ENCODE measurements around the gene NFIA.

Gene NFIA

DNA sequence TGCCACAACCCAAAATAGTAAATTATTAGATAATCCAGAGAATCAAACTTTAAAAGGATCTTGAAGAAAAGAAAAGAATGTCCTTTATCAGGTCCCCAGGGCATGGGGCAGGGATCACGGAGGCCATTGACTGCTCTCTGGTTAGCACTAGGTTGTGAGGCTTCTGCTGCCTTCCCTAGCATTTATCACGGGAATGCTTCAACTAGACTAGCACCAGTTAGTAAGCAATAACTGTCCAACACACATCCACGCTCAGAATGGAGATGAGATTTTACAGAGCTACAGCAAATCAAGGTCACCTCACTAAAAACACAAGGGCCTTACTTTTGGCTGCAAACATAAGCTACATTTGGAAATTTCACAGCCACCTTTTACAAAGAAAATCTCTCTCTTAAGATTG lies 304.0 kb downstream of the NFIA start:
- no peak for DNase-seq

DNA sequence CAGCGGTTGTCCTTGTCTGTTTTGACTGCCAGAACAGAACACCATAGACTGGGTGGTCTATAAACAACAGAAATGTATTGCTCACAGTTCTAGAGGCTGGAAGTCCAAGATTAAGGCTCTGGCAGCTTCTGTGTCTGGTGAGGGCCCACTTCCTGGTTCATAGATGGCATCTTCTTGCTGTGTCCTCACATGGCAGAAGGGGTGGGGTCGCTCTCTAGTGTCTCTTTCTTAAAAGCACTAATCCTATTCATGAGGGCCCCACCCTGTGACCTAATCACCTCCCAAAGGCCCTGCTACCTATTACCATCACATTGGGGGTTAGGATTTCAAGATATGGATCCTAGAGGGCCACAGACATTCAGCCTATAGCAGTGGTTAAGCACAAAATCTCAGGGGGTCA lies 304.4 kb downstream of the NFIA start:
- DNase-seq, result no peak

GRCh38 chr1:61387829-61388228 lies 305.5 kb downstream of the NFIA start:
- no peak for DNase-seq

- no peak for DNase-seq
These were observed 306.2 kb downstream of the NFIA start for GRCh38 chr1:61388566-61388965.

GRCh38 chr1:61389194-61389925 lies 307.0 kb downstream of the NFIA start:
- DNase-seq, result no peak

GRCh38 chr1:61389926-61390845 lies 307.8 kb downstream of the NFIA start:
- no peak for DNase-seq

DNA sequence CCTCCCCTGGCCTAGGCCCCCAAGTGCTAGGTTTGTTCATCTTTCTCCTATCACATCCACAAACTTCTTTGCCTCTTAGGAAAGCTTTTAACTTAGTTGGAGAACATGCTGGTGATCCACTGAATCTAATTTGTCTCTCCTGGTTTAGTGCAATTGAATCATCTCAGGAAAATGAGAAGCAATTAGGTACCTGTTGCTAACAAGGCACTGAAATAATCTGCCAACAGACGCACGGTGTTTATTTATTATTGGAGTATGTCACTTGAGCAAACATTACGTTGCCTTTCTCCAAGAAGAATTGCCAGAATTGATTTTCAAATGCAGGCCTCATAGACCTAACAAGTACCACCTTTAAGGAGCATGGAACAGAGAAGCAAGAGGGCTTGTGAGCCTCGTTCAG lies 309.4 kb downstream of the NFIA start:
- no peak for DNase-seq

DNA sequence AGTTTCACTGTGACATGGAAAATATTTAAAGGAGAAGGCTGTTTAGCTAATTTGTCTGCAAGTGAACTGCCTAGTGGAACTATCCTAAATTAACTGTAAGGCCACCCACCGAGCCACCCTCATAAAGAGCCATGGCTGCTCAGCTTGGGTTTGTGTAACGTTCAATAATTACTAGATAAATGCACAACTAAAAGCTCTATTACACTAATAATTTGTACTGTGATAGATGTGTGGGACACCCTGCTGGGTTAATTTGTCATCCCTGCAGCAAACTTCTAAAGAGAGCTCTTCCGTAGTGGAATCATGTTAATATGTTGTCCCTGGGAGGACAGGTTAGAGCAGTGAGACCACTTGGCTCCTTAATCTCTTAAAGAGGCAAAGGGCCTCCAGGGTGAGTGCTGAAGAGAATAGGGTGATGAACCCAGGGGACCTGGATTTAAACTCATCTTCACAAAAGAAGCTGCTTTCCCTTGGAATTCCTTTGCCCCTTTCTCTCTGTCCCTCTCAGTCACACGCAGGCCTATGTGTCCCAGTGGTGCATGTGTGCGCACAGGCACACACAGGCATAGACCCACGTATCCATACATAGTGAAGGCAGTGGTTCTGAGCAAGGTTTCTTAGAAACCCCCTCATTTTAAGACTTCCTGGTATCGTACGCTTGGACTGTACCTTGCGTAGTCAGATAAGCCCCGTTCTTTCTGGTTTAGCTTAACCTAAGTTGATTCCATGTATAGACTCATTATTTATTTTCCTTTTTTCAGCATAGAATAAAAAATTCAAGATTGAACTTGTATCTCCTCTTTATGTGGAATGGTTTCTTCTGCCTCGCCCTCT lies 310.3 kb downstream of the NFIA start:
- DNase-seq, result no peak

GRCh38 chr1:61393575-61393974 lies 311.2 kb downstream of the NFIA start:
- no peak for DNase-seq

DNA sequence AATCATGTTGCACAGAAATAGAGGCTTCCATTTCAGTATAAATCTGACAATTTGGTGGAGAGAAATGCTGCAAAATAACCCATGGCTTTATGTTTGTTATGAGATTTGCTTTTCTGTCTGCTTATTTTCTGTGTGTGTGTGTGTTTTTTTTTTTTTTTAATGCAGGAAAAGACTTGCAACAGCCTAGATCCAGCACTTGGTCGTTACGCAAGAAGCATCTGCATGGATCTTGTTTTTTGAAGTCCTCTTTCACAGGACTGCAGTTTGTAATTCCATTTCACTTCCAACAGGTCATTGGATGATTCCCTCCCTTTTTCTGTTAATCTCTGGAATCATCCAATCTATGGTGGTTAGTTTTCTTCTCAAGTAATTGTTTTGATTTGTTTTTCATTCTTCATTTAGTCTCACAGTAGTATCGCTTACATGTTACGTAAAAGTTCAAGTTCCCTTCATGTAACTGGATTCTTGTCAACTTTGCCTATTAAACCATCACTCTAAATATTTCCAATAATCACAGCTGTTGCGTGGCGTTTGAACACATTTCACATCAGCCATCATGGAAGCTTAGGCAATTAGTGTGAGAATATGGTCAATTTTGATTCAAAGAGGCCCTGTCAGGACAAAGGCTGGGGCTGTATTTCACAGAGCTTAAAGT lies 312.9 kb downstream of the NFIA start:
- DNase-seq, result no peak

DNA sequence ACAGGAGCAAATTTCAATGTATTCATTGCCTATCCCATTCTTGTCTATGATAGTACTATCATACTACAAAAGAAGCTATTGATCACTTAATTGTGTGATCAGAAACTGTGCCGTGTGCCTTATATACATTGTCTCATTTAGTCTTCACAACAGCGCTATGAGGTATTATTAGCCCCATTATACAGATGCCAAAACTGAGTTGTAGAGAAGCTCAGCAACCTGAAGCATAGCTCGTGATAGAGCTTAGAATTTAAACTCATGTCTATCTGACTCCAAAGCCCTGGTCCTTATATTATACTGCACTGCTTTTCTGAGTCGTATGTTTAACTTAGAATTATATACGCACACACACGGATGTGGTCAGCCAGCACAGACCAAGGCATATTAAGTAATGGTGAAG lies 315.1 kb downstream of the NFIA start:
- DNase-seq, result no peak

DNA sequence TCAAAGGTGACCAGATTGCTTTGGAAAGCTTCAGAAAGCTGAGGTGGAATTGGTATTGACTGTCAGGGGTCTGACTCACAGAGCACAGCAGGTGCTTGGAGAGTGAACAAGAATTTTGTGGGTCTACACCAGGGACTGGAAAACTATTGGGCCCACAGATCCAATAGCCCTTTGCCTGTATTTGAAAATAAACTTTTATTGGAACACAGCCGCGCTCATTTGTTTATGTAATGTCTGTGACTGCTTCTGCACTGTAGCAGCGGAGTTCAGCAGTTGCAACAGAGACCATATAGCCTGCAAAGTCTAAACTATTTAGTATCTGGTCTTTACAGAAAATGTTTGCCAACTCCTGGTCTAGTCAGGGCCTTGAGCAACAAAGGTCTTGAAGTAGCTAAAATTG lies 315.6 kb downstream of the NFIA start:
- no peak for DNase-seq

DNA sequence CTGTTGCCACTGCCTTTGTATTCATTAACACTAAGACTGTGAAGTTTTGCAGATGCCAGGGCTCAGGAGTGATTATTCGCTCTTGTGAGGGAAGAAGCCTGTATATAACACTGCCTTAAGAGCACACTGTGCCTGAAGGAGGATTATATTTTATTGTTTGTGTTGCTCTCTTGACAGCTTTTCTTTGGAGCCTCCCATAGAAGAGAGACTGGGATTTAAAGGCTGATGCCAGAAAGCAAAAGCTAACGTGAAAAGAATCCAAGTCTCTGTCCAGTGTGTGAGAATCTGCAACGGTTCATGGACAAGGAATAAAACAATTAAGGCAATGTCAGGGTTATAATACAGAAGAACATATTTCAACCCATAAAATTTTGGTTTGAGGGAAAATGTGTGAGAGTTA lies 316.8 kb downstream of the NFIA start:
- no peak for DNase-seq

DNA sequence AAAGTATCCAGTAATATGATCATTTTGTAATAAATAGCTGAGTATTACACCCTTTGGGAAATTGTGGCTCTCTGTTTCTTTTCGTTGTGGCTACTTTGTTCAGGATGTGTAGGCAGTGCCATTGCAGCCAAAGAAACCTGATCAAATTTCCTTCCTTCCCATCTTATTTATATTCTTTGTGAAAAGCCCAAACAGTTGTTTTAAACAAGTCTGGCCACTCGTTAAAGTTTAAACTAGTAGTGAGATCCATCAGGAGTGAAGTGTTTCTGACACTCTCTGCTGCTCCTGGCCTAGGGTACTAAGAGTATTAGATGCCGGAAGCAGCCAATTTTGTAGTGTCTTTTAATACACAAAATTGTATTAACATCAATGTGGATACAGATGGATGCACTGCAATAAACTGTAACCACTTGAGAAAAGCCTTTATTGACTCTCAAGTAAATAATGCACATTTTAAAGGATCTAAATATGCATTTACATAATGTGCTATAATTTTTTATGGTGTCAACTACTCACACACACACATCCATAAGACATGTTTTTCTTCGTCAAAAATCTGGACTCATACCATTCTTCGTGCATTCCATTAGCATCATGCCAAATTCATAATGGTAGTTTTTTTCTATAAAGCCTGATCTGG lies 317.9 kb downstream of the NFIA start:
- no peak for DNase-seq

DNA sequence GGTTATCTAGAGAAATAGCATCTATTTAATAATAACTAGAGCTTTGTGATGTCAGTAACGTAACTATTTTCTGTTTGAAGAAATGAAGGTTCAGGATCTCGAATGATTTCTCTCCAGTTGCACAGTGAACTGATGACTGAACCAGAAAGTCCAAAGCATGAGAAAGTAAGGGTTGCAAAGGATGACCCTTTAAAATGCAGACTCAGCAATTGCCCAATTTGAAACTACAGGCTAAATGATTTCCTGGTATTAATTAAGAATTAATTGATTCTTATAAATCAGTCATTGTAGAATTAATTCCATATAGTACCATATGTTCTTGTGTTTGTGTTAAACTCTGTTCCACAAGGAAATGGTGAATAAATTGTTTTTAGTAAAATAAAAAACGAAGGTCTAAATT lies 318.6 kb downstream of the NFIA start:
- no peak for DNase-seq

DNA sequence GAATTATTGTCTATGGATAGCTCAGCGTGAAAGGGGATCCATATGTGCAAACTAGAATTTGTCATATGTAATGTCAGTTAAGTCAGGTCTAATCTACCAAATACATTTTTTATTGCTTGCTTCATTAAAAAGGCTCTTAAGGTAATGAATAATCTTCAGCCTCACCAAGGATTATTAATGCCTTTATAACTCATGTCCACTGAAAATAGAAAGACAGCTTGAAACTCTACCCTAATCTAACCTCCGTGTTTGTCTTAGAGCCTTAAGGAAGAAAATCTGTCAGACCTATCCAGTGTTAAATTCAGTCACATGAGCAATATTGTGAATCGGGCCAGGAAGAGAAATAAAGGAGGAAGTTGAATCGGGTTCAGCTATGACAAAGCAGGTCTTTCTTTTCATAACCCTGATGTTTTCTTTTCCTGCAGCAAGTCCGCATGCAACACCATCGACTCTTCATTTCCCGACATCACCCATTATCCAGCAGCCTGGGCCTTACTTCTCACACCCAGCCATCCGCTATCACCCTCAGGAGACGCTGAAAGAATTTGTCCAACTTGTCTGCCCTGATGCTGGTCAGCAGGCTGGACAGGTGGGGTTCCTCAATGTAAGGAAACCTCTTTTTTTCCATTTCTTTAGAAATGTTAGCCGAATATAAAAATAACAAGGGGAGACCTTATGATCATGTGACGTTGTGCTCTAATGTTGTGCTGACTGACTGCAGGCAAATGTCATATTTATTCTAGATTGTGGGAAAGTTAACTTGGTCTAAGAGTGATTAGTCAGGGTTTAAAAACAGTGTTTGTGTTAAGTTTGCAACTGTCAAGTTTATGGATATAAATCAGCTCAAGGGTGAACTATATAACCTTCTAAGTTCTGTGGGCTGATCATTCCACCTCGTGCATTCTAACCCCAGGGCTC lies 321.6 kb downstream of the NFIA start:
- no peak for DNase-seq

DNA sequence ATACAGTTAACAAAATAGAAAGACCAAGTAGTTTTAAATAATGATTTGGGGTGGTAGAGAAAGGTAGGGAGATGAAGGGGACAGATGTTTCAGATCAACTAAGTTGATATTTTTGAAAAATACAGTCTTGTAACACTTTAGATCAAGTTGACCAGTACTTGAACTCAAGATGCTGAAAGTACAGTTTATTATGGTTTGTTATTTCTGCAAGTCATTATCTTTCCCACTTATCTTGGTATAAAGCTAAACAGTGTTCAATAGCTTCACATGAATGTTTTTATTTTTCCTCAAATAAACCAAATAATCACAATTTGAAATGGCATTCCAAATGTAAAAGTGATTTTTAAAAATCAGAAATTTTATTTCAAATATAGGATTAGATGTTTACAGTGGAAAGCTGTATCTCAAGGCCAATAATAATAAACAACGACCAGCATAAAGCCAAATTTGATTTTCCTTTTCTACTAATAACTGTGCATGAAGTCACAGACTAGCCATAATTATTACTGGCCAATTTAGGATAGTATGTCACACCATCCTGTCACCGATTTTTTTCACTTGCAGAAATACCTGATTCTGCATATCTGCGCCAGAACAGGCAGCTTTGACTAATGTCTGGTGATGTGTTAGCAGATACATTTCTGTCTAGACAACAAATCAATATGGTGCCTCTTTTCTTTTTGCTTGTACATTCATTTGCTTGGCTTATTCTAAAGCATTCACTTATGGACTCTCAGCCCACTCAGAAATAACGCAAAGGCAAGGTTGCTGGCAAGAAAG lies 322.4 kb downstream of the NFIA start:
- no peak for DNase-seq

DNA sequence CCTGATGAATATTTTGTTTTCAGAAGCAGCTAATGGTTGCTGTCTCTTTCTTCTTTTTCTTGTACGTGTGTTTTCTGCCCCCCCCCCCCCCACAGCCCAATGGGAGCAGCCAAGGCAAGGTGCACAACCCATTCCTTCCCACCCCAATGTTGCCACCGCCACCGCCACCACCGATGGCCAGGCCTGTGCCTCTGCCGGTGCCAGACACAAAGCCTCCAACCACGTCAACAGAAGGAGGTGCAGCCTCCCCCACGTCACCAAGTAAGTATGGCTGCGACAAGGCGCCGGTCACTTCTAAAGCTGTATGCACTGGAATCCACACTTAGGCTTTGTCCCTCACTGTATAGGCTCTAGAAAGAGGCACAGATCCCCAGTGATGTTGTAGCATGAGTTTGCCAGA lies 324.1 kb downstream of the NFIA start:
- DNase-seq, result no peak

DNA sequence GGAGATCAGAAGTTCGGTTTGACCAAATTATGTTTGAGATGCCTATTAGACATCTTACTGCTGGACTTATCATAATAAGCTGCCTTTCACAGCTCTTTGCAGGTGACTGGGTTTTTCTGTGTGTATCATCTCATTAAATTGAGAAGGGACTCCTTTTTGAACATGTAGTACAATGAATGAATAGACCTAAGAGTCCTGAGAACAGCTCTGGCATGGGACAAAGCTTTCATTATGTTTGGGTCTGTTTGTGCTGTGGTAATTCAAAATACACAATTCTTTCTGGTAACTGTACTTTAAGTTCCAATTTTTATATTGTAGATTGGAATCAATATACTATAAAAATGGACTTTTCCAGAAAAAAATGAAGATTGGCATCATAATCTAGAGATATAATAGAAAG lies 330.2 kb downstream of the NFIA start:
- no peak for DNase-seq

- no peak for DNase-seq
These were observed 336.8 kb downstream of the NFIA start for GRCh38 chr1:61419196-61419595.
